ENCODE data around the gene USP25.

- TF ChIP-seq SP1 (IDR thresholded peaks at IDR 0.05) (no peak), TARDBP (IDR thresholded peaks at IDR 0.05) (no peak)
These were observed 25.3 kb downstream of the USP25 start for GRCh38 chr21:15755125-15755524.

All from HEK293T (cell line).